Activated naive CD4-positive, alpha-beta T cell (primary cell): ENCODE measurements around the gene P2RY10.
"Not testable (repeated sequence)": the region's sequence is repeated elsewhere in the genome, so short reads cannot be mapped to it uniquely, and the experiment has no call there.

Experiments
- DNase-seq, 4 experiments: peaks; one replicate each; lab custom pipeline; 2025; lab: John Stamatoyannopoulos, UW

P2RY10 gene

GRCh38 chrX:78945186-78945912, at the start of gene P2RY10:
Gene P2RY10, plus strand, starts transcription at chrX:78945391. Its CDS starts 15,130 bp downstream, at chrX:78960521.
- peak in 1 of 4 experiments; percentile 1 for DNase-seq

GRCh38 chrX:78922754-78923153, 22.4 kb upstream of the P2RY10 start:
- DNase-seq = no peak

DNA sequence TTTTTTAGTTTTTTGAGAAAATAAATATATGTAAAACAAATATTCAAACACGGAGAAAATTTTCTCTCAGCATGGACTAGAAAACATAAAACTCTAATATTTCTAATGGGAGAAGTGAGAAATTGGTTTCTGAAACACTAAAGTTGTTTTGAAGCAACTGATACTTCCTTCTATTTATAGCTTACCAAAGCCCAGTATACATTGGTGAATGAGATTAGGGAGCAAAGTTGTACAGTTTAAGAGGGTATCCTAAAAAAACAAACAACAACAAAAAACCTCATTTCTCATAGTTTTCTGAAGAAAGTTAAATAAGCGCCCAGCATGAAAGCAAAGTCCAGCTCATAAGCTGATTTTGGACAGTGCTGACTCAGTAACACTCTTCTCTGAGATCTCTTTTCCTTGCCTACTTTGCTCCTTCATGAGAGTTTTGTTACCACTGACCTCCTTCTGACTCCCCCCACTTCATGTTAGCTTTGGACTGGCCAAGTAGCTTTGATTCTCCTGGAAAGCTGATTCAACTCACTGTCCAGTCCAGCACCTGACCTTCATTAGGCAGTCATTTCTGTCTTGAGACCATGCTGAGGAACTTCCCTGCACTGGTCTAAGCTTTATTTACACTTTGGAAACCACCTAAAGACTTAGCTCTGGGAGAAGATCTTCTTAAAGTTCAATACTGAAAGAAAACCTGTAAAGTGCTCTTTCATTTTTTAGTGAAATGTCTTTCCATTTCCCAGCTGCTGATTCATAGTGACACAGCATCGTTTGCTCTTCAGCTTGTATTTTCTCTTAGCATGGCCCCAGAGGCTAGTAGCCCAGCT, 21.8 kb upstream of the P2RY10 start:
- no peak for DNase-seq

GRCh38 chrX:78931814-78932213, 13.4 kb upstream of the P2RY10 start:
- DNase-seq = no peak

GRCh38 chrX:78934866-78935265, 10.3 kb upstream of the P2RY10 start:
- no peak for DNase-seq

- DNase-seq = no peak
Measured at GRCh38 chrX:78944351-78944750, 840 bp upstream of the P2RY10 start.

DNA sequence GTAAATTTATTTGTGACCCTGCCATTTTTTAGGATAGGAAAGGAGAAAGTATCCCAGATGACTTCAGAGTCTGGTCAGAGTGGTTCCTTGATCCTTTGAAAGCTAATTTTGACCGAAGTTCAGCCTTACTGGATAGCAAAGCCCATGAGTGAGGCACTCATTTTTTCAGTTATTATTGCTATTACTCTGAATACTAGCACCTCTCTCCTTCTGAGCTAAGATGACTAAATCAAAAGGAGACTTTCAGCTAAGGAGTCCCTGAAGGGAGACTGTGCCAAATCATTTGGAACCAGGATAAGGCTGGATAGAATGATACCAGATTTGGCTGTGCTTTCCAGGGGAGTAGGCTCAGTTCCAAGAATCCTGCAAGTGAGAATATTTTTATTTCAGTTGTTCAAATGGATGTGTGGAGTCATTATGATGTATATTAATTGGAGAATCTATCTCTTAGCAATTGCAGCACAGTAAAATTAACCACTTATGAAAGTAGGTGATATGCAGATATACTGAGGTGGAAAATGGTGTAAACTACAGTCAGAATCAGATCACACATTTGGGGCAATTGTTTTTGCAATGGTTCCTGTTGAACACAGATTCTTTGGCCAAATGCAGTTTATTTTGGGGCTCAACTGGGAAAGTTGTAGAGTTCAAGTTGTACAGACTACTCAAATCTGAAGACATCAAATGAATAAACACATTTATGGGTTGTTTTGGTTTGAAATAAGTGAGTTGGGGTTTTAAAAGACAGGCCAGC, 1.2 kb downstream of the P2RY10 start:
- no peak for DNase-seq

GRCh38 chrX:78950009-78950835, 5.0 kb downstream of the P2RY10 start:
- DNase-seq = no peak

GRCh38 chrX:78957049-78957767, 12.0 kb downstream of the P2RY10 start:
- DNase-seq = no peak

DNA sequence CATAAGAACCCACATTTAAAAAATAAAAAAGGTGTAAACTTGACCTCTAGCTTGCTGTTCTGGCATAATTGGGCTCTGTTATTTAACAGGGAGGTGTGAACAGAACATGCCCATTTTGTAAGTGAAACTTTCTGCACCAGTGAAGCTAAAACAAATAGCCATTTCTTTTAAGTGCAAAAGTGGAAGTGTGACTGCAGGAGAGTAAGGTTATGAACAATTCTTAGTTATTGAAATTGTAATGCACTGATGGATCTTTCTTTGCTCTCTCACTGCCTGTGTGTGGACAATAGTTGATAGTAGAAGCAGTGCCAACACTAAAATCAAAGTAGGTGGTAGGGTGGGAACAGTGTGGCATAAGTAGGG, 12.6 kb downstream of the P2RY10 start:
- DNase-seq = no peak

GRCh38 chrX:78958419-78959116, 13.4 kb downstream of the P2RY10 start:
- DNase-seq = no peak

GRCh38 chrX:78960888-78961287, 15.7 kb downstream of the P2RY10 start:
- no peak for DNase-seq

DNA sequence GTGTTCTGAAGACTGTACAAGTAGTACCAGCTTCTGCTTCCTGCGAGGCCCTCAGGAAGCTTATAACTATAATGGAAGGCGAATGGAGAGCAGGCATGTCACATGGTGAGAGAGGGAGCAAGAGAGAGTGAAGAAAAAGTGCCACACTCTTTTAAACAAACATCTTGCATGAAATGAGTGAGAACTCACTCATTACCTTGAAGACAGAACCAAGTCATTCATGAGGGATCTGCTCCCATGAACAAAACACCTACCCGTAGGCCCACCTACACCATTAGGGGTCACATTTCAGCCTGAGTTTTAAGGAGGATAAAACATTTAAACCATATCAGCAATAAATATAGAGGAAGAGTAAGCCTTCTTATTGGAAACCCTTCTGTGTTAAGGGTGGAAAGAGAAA, 19.4 kb downstream of the P2RY10 start:
- no peak for DNase-seq

GRCh38 chrX:78979789-78980464, 34.7 kb downstream of the P2RY10 start:
- DNase-seq = no peak

DNA sequence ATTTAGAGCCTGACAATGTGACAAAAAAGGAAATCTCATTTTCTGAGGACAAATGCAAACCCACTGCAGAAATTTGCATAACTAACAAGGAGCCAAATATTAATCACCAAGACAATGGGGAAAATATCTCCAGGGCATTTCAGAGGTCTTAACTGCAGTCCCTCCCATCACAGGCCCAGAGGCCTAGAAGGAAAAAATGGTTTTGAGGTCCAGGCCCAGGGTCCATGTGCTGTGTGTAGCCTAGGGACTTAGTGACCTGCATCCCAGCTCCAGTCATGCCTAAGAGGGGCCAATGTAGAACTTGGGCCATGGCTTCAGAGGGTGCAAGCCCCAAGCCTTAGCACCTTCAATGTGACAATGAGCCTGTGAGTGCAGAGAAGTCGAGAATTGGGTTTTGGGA, 44.2 kb downstream of the P2RY10 start:
- DNase-seq = no peak

- no peak for DNase-seq
Measured at GRCh38 chrX:78997870-78998558, 52.8 kb downstream of the P2RY10 start.

DNA sequence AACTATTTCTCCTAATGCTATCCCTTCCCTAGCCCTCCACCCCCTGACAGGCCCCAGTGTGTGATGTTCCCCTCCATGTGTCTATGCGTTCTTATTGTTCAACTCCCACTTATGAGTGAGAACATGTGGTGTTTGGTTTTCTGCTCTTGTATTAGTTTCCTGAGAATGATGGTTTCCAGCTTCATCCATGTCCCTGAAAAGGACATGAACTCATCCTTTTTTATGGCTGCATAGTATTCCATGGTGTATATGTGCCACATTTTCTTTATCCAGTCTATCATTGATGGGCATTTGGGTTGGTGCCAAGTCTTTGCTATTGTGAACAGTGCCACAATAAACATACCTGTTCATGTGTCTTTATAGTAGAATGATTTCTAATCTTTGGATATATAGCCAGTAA, 62.3 kb downstream of the P2RY10 start:
- not testable (repeated sequence) for DNase-seq
